Heart right ventricle (tissue), 16 donors: ENCODE measurements around the gene WDR1. TPM values are rescaled to one million over a fixed set of nuclear protein-coding genes. Genes with fewer than 3 reads are reported as not detected.

Source experiments
- ATAC-seq, 8 donors: fragments of 200-7000 bp; cut with Tn5 transposase; one replicate each; pipeline ENCODE4 v1.9.1; 2020; ENCODE audit warnings: mild to moderate bottlenecking in 8 of 8, moderate library complexity in 8 of 8, moderate number of reproducible peaks in 1 of 8
- DNase-seq, 2 donors: peaks; one replicate each; pipeline ENCODE4 v3.0.0-alpha.2; 2020
- H3K27ac ChIP-seq, 10 donors: fragments of 200-600 bp; sonication (generic) in 2 of 10; one replicate each; pipeline versions ENCODE4 v1.5.0 to v1.8.0; 2020 to 2022; ENCODE audit warnings: mild to moderate bottlenecking in 3 of 10
- H3K27me3 ChIP-seq, 7 donors: fragments of 200-600 bp; one replicate each; pipeline ENCODE4 v1.8.0; 2021 to 2022; ENCODE audit warnings: mild to moderate bottlenecking in 2 of 7
- H3K36me3 ChIP-seq, 9 donors: fragments of 200-600 bp; sonication (generic) in 1 of 9; one replicate each; pipeline versions ENCODE4 v1.5.0 to v1.8.0; 2020 to 2022; ENCODE audit warnings: mild to moderate bottlenecking in 2 of 9
- H3K4me1 ChIP-seq, 9 donors: fragments of 200-600 bp; sonication (generic) in 1 of 9; one replicate each; pipeline versions ENCODE4 v1.5.0 to v1.8.0; 2020 to 2022; ENCODE audit warnings: mild to moderate bottlenecking in 4 of 9
- H3K4me3 ChIP-seq, 10 donors: fragments of 200-600 bp; sonication (generic) in 2 of 10; one replicate each; pipeline versions ENCODE4 v1.5.0 to v1.8.0; 2020 to 2022; ENCODE audit warnings: mild to moderate bottlenecking in 7 of 10, moderate library complexity in 2 of 10
- H3K9me3 ChIP-seq, 11 donors: fragments of 200-600 bp in 10 of 11; sonication (generic) in 2 of 11; one replicate each; pipeline versions ENCODE4 v1.5.0 to v1.8.0; 2013 to 2022; ENCODE audit warnings: mild to moderate bottlenecking in 2 of 11, control low read depth in 1 of 11, moderate library complexity in 1 of 11
- WGBS, 2 donors: extraction: QIAGEN DNeasy Blood & Tissue Kit; methylation state at CpG; one replicate each; pipeline ENCODE4 v1.1.7; 2013; ENCODE audit warnings: inconsistent platforms in 1 of 2; 5-methylcytosine and 5-hydroxymethylcytosine counted together
- intact Hi-C, 10 donors: fragments of 100-400 bp; cut with DNase I; formaldehyde crosslinking; loops; one replicate each; pipeline versions ENCODE4 v1.11.1 to v1.14.2; 2022
- polyA plus RNA-seq, 2 donors: library from polyadenylated mRNA; stranded (reverse); fragments of 200-250 nt; gene quantifications; one replicate each; pipeline ENCODE4 v1.2.3, GENCODE V29; 2013
- total RNA-seq, 10 donors: library from RNA; stranded (reverse); fragmentation: NEBNext Ultra II Directional in 3 of 10; extraction: Animal tissue kit (Norgen Biotek cat#: 25700) in 3 of 10; gene quantifications; one replicate each; pipeline versions ENCODE4 v1.2.1 to v1.2.4, GENCODE V29; 2021 to 2023
- TF ChIP-seq, protein P1 (sequence below), 9 donors: fragments of 200-600 bp; sonication (generic) in 2 of 9; IDR thresholded peaks; one replicate each; pipeline versions ENCODE4 v1.5.0 to v1.8.0; 2021 to 2022; ENCODE audit warnings: antibody characterized with exemption in 9 of 9, mild to moderate bottlenecking in 5 of 9, moderate library complexity in 1 of 9
- donor health status: Arrhythmogenic right ventricular cardiomyopathy.
- donor health status: ischemic (EF 13 %, LVEDD 7.1; RV severe dilation, severe dysfunction).
- donor health status: healthy with polysubstance abuse.
- donor health status: DM: no; HTN: yes; CAD: no.
- donor health status: DM: no; HTN: no; CAD: no.
- donor health status: ischemic (EF 25% LVEDD 6.9; RV normal size, moderate dysfunction).
- donor health status: ischemic (EF 25% LVEDD 5.7; RV mildly dilated, moderate dysfunction).
- donor health status: healthy.
- donor health status: DM: yes; HTN: yes; CAD: no.
- donor health status: Ischemic cardiomyopathy.
- donor health status: ischemic (EF 35%, LVEDD 5.7; RV mildly dilated, moderate dysfunction).
- donor health status: nonischemic (EF 11% LVEDD 7.7; RV severe dilation, severe dysfunction).
- donor health status: DM: yes; HTN: yes; CAD: no.
- donor health status: PGD.
- donor health status: ischemic (EF 29% LVEDD 5.4; RV normal size, mild dysfunction).
- donor health status: nonischemic (EF 23%, LVEDD 6.1; RV moderate dilation, normal function).

The WDR1 gene
- total and polyA plus RNA-seq, 12 donors, result 51.9 to 302 (median 177) TPM

DNA sequence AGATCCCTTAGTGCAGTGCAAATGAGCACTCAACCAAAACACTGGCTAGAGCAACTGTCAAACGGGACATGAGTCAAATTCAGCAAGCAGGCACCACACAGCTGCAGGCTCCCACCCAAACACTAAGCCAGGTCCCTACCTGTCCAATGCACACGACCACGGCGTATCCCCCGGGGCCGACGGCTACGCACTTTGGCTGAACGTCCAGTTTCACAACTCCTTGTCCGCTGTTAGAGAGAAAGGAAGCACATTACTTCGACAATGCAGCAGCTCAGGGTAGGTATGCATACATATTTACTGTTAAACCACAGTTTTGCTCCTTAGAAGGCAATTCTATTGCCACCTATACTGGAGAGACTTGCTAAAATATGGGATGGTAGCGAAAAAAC lies 35.4 kb downstream of the WDR1 start:
- intact Hi-C loops, result no loop called here
- Histone ChIP-seq H3K4me3 (no peak overlapping the region), H3K27ac (peak overlapping the region in 1 of 10 donors; percentile 53), H3K27me3 (no peaks in the 10 kb centered on the region), H3K36me3 (peaks cover 11 to 100% (median 87%) of the 10 kb centered on the region in 9 donors), H3K4me1 (peaks cover 18 to 67% (median 61%) of the 10 kb centered on the region in 9 donors), H3K9me3 (no peaks in the 10 kb centered on the region)
- WGBS, 2 donors, result 90 to 93% methylated on average over 12 of the region's 12 CpGs
- no peak for ATAC-seq
- TF ChIP-seq, protein P1, sequence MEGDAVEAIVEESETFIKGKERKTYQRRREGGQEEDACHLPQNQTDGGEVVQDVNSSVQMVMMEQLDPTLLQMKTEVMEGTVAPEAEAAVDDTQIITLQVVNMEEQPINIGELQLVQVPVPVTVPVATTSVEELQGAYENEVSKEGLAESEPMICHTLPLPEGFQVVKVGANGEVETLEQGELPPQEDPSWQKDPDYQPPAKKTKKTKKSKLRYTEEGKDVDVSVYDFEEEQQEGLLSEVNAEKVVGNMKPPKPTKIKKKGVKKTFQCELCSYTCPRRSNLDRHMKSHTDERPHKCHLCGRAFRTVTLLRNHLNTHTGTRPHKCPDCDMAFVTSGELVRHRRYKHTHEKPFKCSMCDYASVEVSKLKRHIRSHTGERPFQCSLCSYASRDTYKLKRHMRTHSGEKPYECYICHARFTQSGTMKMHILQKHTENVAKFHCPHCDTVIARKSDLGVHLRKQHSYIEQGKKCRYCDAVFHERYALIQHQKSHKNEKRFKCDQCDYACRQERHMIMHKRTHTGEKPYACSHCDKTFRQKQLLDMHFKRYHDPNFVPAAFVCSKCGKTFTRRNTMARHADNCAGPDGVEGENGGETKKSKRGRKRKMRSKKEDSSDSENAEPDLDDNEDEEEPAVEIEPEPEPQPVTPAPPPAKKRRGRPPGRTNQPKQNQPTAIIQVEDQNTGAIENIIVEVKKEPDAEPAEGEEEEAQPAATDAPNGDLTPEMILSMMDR (IDR thresholded peaks at IDR 0.05), result no peak
- DNase-seq, result no peak

- Histone ChIP-seq H3K36me3 (peaks cover 8 to 100% (median 87%) of the 10 kb centered on the region in 9 donors), H3K4me1 (peaks cover 15 to 67% (median 56%) of the 10 kb centered on the region in 9 donors), H3K27me3 (no peaks in the 10 kb centered on the region), H3K27ac (peak overlapping the region in 5 of 10 donors; percentile 14 to 53 (median 26)), H3K9me3 (no peaks in the 10 kb centered on the region), H3K4me3 (no peak overlapping the region)
- intact Hi-C loops, result no loop called here
- DNase-seq (no peak), ATAC-seq (no peak)
- 74 to 83% methylated on average over 10 of the region's 10 CpGs for WGBS, 2 donors
- TF ChIP-seq, protein P1 (IDR thresholded peaks at IDR 0.05), result no peak
These were observed 35.9 kb downstream of the WDR1 start for GRCh38 chr4:10080589-10081217.

DNA sequence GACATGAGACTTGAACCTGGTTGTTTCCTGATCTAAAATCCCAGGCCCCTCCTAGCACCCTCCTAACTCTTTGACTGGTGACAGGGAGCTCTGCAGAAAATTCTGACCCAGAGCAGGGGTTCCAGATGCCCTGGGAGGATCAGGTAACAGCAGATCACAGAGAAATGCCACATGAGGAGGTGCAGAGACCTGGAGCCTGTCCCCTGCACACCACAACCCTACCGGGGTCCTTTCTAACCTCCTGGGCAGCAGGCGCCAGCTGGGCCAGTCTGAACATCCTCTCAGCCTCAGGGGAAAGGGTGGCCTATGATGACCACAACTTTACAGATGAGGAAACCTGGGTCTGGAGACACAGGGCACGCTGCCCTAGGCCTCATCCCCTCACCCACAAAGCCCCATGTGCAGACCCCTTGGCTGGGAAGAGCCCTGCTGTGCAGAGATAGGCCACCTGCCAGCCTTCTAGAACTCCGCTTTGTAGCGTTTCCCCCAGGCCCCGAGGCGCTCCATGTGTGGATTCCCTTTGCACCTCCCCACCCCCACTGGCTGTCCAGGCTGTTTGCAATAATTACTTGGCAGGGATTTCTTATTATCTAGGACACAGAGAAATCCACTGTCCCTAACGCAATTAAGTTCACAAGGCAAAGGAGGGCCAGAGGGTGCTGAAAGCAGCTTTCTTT lies 36.5 kb downstream of the WDR1 start:
- H3K9me3 ChIP-seq, result no peaks in the 10 kb centered on the region
- TF ChIP-seq, protein P1 (IDR thresholded peaks at IDR 0.05), result no peak
- H3K27ac ChIP-seq, result peak overlapping the region in 5 of 10 donors; percentile 14 to 53 (median 26)
- intact Hi-C loops, result no loop called here
- no peaks in the 10 kb centered on the region for H3K27me3 ChIP-seq
- no peak for DNase-seq
- H3K4me3 ChIP-seq, result no peak overlapping the region
- WGBS, 2 donors, result 53 to 58% methylated on average over 8 of the region's 8 CpGs
- H3K4me1 ChIP-seq, result peaks cover 15 to 60% (median 49%) of the 10 kb centered on the region in 9 donors
- ATAC-seq, result peak in 5 of 8 donors; percentile 13 to 39 (median 18)
- peaks cover 5 to 100% (median 90%) of the 10 kb centered on the region in 9 donors for H3K36me3 ChIP-seq

GRCh38 chr4:10079256-10079655 lies 37.3 kb downstream of the WDR1 start:
- Histone ChIP-seq H3K36me3 (peaks cover 5 to 100% (median 91%) of the 10 kb centered on the region in 9 donors), H3K27ac (peak overlapping the region in 7 of 10 donors; percentile 9 to 72 (median 52)), H3K4me3 (no peak overlapping the region), H3K27me3 (no peaks in the 10 kb centered on the region), H3K4me1 (peaks cover 8 to 52% (median 41%) of the 10 kb centered on the region in 9 donors), H3K9me3 (no peaks in the 10 kb centered on the region)
- ATAC-seq (no peak), DNase-seq (no peak)
- intact Hi-C loops, result no loop called here
- TF ChIP-seq, protein P1 (IDR thresholded peaks at IDR 0.05), result no peak
- 81 to 83% methylated on average over 15 of the region's 15 CpGs for WGBS, 2 donors
